Hippocampal formation (tissue), 2 donors: ENCODE data around the gene CTSC.

Experiments used
- DNase-seq, 2 donors: peaks; one replicate each; lab custom pipeline; 2025; lab: John Stamatoyannopoulos, UW

Gene CTSC

DNA sequence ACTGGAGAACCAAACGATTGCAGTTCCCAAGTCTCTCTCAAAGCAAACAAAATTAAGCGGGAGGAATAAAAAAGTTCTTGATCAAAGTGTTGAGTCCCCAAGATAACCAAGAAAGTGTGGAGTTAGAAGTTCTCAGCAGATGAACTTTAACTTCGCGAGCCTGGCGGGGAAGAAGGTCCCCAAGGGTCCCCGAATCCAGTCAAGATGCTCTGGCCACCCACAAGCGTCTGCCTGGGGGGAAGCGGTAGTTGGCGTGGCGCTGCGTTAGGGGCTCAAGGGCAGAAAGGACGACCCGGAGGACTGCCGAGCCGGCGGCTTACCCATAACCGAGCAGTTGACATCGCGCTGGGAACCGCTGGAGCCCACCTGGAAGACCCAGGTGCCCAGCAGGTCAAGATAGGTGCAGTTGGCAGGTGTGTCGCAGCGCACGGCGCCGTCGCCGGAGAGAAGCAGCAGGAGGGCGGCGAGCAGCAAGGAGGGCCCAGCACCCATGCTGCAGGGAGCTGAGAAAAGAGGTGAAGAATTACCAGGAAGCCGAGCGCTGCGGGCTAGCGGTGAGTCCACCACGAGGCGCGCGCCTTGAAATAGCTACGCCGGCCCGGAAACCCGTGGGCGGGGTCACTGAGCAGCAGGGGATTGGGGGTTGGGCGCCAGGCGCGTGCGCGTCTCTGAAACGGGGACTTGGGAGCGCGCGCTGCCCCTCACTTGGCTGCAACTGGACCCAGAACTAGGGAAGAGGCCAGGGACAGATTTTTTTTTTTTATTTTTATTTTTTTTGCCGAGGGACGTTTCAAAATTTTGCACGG lies at the start of gene CTSC:
CTSC (minus strand) TSS at position 556 of the 806 bp plus-strand sequence; CDS start at position 492, 64 bp downstream.
- DNase-seq, result peak in 1 of 2 donors; percentile 62

DNA sequence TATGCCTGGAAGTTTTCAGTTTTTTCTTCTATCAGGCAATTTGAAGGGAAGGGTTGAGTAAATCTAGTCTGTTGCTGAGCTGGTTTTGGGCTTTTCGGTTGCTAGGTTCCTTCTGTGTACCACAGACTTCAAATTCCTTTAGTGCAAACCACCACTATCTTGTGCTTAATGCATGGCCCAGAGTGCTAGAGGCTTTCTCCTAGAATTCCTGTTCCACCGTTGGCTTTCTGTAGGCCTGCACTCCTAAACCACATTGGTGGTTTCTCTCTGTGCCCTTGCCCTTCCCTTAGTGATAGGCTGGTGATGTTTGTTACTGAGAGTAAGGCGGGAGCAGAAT lies 47.1 kb upstream of the CTSC start:
- no peak for DNase-seq

DNA sequence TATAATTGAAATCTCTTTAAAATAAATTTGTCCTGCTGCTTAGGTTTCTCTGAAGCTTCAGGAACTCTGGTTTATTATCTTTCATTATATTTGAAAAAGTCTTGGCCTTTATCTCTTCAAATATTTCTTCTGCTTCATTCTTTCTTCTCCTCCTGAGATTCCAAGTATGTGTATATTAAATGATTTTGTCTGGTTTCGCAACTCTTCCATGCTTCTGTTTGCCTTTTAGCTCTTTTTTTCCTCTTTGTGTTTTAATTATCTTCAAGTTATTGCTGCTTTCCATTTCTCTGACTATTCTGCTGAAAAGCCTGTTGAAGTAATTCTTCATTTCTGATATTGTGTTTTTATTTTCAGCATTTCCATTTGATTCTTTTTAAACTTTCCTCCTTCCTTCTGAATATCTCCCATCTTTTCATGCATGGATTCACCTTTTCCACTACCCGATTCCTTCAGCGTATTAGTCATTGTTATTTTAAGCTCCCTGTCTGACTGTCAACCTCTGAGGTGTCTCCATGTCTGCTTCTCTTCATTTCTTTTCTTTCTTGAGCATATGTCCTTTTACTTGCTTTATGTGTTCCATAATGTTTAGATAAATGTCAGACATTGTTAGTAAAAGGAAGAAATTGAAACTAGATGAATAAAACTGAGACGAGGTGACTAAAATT lies 46.6 kb upstream of the CTSC start:
- DNase-seq, result no peak

GRCh38 chr11:88383447-88383846 lies 45.9 kb upstream of the CTSC start:
- DNase-seq, result no peak

GRCh38 chr11:88379130-88379529 lies 41.6 kb upstream of the CTSC start:
- no peak for DNase-seq

GRCh38 chr11:88378422-88379066 lies 41.0 kb upstream of the CTSC start:
- DNase-seq, result no peak

DNA sequence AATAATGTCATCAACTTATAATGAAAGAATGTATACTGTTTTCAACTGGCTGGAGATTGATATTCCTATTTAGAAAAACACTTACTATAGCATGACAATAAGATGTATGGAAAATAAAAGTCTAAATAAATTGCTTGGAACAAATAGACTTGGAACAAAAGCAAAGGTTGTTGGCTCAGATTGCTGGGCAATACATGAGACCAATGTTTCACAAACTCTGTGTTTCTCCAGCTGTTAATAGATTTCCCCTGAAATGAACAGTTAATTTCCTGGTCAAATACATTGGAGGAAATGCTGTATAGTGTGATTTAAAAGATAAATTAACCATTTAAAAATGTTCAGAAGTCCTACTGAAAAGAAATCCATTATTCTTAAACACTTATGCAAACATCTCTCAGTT lies 40.1 kb upstream of the CTSC start:
- DNase-seq, result no peak

GRCh38 chr11:88377144-88377543 lies 39.6 kb upstream of the CTSC start:
- no peak for DNase-seq

- DNase-seq, result no peak
Measured at GRCh38 chr11:88375927-88376470, 38.5 kb upstream of the CTSC start.

GRCh38 chr11:88370782-88371181 lies 33.2 kb upstream of the CTSC start:
- DNase-seq, result no peak

- DNase-seq, result no peak
Measured at GRCh38 chr11:88367310-88367709, 29.8 kb upstream of the CTSC start.

- DNase-seq, result no peak
Measured at GRCh38 chr11:88363648-88364065, 26.1 kb upstream of the CTSC start.

DNA sequence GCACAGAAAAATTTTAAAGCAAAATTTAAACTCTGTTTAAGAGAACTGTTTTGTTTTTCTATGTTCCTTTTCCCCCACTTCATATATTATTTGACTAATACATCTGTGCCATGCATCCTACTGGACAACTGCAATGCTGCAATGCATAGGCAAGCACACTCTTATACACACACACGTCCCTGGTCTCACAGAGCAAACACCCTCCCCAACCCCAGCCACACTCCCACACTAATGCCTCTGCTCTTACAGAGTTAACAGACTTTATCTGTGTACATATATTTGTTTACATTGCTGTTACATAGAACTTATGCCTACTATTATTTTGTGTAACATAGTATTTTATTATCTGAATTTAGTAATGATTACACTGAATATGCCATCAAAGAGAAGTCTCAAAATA lies 25.5 kb upstream of the CTSC start:
- DNase-seq, result no peak

DNA sequence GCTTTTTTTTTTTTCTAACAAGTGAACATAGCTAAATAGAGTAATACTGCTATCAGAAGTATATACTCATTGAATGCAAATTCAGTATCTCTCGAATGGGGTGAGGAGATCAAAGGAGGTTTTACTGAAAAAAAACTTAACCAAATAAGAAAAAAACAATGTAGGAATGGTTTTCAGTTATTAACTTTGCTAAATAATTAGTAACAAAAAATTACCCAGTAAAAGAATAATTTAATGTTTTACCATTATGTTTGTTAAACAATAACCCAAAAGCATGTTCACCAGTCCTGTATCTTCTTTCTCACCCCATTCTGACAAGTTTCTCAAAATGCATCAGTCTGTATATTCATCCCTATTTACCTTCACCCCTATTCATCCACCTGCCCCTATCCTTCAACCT lies 22.6 kb upstream of the CTSC start:
- no peak for DNase-seq

DNA sequence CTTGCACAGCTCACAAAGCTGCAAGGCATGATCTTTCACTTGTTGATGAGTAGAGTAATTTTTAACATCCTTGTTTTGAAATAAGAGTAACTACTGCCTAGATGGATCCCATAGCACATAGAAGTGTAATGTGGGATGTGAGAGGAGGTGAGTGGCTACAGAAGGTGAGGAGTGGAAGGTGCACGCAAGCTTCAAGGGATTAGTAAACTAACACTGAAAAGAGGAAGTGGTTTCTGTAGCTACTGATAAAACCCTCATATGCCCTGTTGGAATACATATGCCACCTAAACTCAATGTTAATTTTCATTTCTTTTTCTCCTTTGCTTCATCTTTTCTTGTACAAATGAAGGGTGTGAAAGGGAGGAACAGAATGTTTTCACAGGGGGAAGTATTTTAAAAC lies 22.0 kb upstream of the CTSC start:
- DNase-seq, result no peak

DNA sequence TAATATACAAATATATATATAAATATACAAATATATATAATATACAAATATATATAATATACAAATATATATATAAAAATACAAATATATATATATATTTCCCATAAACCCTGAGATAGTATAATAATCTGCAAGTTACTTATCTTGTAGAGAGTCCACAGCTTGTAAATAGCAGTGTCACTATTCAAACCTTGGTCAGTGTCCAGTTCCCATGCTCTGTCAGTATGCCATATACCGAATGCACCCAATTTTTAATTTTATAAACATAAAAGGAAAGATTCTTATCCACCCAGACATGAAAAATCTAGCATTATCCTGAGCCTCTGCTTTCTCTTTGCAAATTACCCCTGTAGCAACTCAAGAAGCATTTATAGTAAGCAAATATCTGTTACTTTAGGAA lies 21.6 kb upstream of the CTSC start:
- no peak for DNase-seq

DNA sequence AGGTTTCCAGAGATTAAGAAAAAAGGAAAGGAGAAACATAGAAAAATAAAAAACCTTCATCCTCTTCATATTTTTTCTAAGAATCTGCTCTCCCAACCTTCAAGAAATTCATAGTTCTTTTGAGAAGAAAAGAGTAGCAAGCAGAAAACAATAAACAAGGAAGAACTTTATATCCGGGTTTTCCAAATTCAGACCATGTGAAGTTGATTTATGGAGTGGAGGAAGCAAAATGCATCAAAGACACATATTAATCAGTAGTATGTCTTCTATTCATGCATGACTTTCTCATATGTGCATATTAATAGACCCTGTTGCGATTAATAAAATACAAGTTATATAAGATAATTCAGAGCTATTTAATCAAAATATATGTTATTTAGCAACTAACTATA lies 20.5 kb upstream of the CTSC start:
- DNase-seq, result no peak

GRCh38 chr11:88357323-88358039 lies 19.9 kb upstream of the CTSC start:
- DNase-seq, result no peak

DNA sequence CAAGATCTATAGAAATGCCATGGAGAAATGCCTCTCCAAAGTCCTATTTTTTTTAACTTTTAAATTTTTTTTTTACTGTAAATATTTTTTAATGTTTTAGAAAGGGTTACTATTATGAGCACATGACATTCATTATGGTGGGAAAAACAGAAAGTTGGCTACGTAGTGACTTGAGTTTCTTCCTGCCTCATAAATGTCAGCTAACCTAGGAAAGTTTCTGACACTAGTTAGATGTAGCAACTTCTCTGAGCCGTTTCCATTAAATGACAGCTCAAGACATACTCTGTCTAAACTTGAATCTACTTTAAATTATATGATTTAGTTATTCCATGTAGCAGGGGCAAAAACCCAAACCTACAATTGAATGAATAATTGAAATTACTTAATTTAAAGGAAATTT lies 18.4 kb upstream of the CTSC start:
- DNase-seq, result no peak

DNA sequence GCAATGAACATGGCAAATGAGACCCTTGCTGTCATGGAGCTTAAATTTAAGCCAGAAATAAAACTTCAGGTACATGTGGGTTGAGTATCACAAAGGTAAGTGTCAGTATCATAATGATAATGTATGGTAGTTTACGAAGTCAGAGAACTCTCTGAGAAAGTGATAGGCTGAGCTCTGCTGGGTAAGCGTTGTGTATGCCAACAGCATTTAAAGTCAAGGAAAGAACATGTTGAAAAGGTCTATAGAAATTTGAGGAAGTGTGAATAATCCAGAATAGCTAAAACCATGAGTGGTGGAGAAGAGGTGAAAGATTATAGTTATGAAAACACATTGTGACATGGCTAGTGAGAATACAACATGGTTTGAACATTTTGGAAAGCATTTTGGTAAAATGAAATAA lies 17.4 kb upstream of the CTSC start:
- no peak for DNase-seq

- no peak for DNase-seq
Measured at GRCh38 chr11:88353835-88354496, 16.4 kb upstream of the CTSC start.

- no peak for DNase-seq
Measured at GRCh38 chr11:88353386-88353785, 15.8 kb upstream of the CTSC start.
